ENCODE data around the gene FCN3.

The FCN3 gene

GRCh38 chr1:27377760-27378495 is 3.3 kb upstream of the FCN3 start:
- DNase-seq, result no peak

DNA sequence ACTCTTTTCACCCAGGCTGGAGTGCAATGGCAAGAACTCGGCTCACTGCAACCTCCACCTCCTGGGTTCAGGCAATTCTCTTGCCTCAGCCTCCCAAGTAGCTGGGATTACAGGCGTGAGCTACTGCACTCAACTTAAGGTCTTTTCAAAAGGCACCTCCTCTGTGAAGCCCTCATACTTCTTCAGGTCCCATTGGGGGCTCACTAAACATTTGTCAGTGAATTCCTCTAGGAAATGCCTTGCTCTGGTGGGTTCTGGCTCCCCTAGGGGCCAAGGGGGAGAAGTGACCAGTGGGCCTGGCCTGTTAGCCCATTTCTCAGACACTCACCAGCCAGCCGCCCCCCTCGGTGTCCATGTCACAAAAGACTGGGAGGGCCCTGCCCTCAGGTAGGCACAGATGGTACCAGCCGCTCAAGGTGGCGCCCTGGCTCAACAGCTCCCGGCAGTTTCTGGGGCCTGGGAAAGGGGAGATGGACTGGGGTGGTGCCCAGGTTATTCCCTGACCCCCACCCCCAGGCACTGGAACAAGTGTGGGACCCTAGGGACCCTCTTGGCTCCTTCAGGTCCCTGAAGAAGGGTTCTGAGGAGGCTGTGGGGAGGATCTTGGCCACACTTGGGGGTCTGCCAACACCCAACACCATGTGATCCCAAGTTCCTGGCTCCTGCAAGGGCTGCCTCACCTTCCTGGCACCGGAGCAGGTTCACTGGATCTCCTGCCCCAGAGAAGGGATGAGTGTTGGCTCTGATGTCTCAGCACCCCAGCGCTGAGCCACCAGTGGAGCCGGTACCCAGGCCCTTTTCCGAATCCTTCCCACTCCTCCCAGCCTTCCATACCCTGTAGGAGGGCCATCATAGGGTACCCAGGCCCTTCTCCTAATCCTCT is 1.6 kb downstream of the FCN3 start:
- no peak for DNase-seq

DNA sequence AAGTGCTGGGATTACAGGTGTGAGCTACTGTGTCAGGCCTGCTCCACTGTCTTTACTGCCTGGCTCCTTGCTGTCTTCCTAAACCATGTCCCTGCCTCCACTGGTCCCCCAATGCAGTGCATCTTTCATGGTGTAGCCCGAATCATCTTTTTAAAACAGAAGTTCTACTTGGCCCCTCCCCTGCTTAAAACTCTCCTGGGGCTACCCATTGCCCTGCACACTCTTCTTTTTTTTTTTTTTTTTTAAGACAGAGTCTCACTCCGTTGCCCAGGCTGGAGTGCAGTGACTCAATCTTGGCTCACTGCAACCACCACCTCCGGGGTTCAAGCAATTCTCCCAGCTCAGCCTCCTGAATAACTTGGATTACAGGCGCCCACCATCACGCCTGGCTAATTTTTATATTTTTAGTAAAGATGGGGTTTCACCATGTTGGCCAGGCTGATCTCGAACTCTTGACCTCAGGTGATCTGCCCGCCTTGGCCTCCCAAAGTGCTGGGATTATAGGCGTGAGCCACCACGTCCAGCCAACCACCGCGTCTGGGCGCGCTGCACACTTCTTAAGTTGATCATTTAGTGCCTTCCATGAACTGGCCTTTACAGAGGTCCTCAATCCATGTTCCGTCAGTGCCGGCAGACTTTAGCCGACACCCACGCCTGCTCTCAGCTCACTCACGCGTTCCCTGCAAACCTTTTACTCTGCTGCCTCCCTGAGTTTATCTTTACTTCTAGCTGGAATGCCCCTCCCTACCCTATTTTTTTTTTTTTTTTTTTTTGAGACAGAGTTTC is 2.4 kb downstream of the FCN3 start:
- DNase-seq, result peak; percentile 77

GRCh38 chr1:27368869-27369582 is 5.6 kb downstream of the FCN3 start:
- DNase-seq, result peak; percentile 3

- DNase-seq, result no peak
These were observed 7.4 kb downstream of the FCN3 start for GRCh38 chr1:27367160-27367650.

DNA sequence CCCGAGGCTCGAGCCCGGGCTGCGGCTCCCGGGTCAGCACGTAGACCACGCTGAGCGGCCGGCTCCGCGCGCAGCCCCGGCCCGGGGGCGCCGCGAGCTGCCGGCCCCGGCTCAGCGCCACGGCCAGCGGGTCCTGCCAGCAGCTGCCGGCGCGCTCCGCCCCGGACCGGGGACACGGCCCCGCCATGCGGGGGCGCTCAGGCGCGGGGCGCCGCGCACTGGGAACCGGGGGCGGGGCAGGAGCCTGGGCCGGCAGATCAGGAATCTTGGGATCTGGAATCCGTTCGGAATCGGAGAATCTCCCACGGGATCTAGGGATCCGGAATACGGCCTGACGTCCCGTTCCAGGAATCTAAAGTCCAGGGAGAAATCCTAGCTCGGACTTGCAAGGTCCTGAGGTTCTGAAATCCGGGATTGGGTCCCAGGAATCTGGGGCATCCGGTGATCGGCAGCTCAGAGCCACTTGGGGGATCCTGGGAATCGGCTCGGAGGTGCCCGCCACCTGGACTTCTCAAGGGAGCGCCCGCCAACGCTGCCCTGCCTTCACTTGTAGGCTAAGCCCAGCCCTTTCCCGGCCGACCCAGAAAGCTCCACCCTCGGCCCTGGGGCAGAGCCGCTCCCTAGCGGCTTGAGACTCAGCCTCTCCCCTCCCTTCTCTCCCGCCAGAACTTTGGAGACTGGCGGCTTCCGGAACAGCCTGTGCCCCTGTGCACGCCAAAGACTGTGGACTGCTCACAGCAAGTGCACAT is 8.0 kb downstream of the FCN3 start, which contains the start of gene MAP3K6:
MAP3K6 (minus strand) TSS at position 551 of the 749 bp plus-strand sequence; CDS start at position 187, 364 bp downstream.
- DNase-seq, result peak; percentile 48

- DNase-seq, result peak; percentile 39
These were observed 8.6 kb downstream of the FCN3 start for GRCh38 chr1:27366113-27366410.

GRCh38 chr1:27365372-27366112 is 9.1 kb downstream of the FCN3 start:
- peak; percentile 92 for DNase-seq

DNA sequence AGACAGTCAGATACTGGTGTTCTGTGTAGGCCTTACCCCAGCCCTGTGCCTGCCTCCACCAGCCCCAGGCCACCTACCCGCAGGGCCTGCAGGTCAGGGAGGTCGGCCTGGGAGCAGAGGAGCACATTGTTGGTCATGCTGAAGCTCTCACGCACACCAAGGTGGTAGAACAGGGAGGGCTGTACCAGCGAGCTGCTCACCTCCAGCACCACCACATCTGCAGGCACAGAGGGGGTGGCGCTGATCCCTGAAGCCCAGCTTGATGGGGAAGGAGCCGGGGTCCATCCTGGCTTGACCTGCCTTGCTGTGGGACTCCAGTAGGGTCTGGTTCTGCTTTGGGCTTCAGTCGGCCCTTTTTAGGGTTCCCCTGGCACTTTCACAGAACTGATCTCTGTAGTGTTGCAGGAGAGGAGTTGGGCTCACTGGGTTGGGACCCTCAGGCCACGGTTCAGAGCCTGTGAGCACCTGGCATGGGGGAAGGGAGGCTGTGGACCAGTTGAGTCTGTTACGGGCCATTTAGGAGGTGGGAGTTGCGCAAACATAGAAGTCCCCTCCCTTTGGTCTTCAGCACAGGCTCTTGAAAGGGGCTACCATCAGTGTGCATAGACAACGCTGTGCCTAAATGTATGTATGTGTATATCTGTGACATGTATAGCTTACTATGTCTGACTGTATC is 9.8 kb downstream of the FCN3 start:
- no peak for DNase-seq

DNA sequence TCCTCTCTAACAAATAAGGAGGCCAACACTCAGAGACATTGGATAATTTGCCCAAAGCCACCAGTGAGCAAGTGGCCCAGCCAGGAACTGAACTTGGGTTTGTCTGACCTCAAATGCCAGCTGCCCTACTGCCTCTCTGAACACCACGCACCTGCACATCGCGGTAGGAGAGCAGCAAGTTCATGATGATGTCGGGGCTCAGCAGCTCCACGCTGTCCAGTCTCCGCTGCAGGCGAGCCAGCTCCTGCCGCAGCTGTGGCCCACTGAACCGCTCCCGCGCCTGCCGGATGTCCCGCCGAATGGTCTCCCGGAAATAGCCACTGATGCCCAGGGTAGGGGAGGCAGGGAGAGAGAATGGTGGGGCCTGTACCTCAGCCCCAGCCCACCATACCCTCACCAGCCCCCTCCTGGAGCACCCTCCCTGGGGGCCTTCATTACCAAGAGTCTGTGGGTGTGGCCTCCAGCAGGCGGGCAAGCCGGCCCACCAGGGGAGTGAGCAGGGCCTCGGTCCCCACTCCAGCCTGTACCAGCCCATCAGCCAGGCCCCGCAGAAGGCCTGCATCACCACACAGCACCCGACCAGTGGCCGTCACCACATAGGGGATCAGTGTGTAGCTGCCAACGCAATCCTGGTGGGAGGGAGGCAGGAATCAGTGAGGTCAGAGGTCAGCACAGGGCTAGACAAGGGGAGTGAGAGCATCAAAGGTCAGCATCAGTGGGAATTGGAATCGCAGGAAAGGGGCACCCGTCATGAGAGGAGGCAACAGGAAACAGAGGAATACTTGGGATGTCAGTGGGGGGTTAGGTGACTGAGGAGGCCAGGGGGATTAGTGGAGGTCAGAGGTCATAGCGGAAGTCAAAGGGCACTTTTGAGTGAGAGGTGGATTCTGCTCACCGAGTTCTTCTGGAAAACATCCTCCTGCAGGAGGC is 10.6 kb downstream of the FCN3 start:
- no peak for DNase-seq

GRCh38 chr1:27361553-27361952 is 13.1 kb downstream of the FCN3 start:
- no peak for DNase-seq

DNA sequence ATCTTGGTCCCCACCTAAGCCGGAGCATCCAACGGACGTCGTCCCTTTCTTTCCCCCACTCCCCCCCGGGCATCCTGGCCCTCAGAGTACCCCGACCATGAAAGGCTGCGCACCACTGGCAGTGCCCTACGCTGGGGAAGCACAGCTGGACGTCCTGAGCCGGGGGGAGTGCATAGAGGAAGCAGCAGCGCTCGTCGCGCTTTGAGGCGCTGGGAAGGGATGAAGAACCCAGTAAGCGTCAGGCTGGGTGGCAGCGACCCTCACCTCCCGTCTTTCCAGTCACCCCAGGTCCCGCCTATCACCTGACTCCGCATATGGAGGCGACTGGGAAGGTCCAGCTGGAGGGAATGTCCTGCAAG is 13.6 kb downstream of the FCN3 start:
- no peak for DNase-seq

GRCh38 chr1:27360159-27361043 is 14.2 kb downstream of the FCN3 start:
- DNase-seq, result no peak

DNA sequence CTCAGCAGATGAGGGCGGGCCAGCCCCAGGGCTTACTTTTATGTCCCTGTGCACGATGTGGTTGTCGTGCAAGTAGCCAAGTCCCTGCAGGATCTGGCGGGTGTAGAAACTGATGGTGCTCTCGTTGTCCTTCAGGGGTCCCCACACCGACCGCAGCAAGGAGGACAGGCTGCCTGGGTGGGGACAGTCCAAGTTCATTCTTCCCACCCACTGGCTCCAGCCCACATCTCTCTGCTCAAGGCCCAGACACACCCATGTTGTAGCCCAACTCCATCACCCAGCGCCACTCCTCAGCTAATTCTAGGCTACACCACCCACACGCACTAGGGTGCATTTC is 14.8 kb downstream of the FCN3 start:
- no peak for DNase-seq

DNA sequence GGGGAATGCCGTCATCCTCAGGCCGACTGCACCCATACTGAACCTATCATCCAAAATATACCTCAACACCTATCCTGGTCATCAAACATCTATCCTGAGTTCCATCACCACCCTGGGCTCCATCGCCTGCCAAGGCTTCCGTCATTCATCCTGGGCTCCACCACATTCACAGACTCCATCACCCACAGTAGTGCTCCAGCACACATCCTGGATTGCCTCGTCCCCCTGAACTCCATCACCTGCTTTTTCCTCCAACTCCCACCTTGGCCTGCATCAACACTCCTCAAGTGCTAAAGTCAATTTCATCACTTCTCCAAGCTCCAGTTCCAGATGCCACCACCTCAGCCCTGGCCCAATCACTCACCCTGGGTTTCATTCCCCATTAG is 15.7 kb downstream of the FCN3 start:
- DNase-seq, result no peak

GRCh38 chr1:27358038-27358927 is 16.3 kb downstream of the FCN3 start:
- no peak for DNase-seq

- peak; percentile 36 for DNase-seq
These were observed 17.2 kb downstream of the FCN3 start for GRCh38 chr1:27357281-27358037.

Measured in kidney glomerular epithelial cell (primary cell).